Gastroesophageal sphincter (tissue), 3 donors: ENCODE measurements around the gene RERE.

Experiments used
- CTCF ChIP-seq, 4 experiments: fragments of 200-600 bp in 2 of 4; fragments of 450-650 bp in 2 of 4; sonication (generic) in 1 of 4; IDR thresholded peaks; one replicate each; pipeline ENCODE4 v1.5.1; 2017 to 2019; ENCODE audit warnings: antibody characterized with exemption in 4 of 4, mild to moderate bottlenecking in 2 of 4, moderate library complexity in 2 of 4
- EP300 ChIP-seq: sonication (generic); formaldehyde crosslinking; IDR thresholded peaks from one replicate; pipeline ENCODE4 v1.6.1; 2017; ENCODE audit warnings: antibody characterized with exemption, mild to moderate bottlenecking
- POLR2A ChIP-seq, 2 donors: fragments of 450-650 bp; IDR thresholded peaks; one replicate each; pipeline ENCODE4 v1.6.1; 2017; ENCODE audit warnings: antibody characterized with exemption in 2 of 2, mild to moderate bottlenecking in 2 of 2, moderate library complexity in 1 of 2
- POLR2AphosphoS5 ChIP-seq: sonication (generic); formaldehyde crosslinking; IDR thresholded peaks from one replicate; pipeline ENCODE4 v1.6.1; 2017; ENCODE audit warnings: antibody characterized with exemption

- TF ChIP-seq CTCF (IDR thresholded peaks at IDR 0.05) (no peak), EP300 (no peak), POLR2A (IDR thresholded peaks at IDR 0.05) (no peak), POLR2AphosphoS5 (no peak)
Measured at GRCh38 chr1:8340448-8340847, 477.0 kb downstream of the RERE start.
